GM21529 (cell line): ENCODE measurements around the gene KIF6.

Experiments
- ATAC-seq: cut with Tn5 transposase; IDR thresholded peaks from one replicate; pipeline ENCODE4 v1.9.1; 2021; ENCODE audit not compliant: unreplicated experiment

The KIF6 gene

DNA sequence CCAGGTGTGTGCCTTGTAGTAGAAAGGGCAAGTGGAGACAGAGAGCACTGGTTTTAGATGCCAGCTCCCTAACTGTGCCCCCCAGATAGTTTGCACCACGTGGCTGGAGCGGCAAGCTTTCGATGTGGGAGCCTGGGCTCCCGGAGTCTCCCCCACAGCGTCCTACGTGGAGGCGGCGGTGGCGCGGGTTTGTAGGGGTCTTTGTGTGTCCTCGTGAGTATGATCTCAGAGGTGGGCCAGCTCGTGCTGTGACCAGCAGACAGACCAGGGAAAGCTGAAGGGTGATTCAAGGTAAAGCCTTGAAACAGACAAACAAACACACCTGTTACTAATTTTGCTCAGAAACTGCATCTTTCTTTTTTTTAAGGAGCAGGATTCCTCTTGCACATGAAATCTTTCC is 397.1 kb downstream of the KIF6 start:
- ATAC-seq, result no peak

DNA sequence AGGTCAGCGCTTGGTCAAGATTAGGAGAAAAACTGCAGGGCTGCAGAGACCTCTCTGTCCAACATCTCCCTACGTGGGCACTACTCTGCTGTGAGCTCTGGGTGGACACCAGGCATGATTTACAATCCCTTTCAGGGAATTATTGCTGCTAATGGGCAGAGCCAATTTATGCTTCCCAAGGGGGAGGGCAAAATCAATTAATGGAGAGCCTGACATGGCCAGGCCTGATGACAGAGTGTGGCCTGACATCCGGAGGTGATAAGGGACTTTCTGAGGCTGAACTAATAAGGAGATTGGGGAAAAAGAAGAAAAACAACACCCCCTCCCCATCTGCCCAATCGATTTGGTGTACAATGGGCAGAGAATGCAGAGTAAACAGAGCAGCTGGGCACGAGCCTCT is 397.7 kb downstream of the KIF6 start:
- ATAC-seq, result no peak

- ATAC-seq, result no peak
Observed at GRCh38 chr6:39322306-39322850, 402.8 kb downstream of the KIF6 start, which contains the start of gene KCNK16. TSS of gene KCNK16 (minus strand) at chr6:39322702. CDS start at chr6:39322540, 162 bp downstream.

DNA sequence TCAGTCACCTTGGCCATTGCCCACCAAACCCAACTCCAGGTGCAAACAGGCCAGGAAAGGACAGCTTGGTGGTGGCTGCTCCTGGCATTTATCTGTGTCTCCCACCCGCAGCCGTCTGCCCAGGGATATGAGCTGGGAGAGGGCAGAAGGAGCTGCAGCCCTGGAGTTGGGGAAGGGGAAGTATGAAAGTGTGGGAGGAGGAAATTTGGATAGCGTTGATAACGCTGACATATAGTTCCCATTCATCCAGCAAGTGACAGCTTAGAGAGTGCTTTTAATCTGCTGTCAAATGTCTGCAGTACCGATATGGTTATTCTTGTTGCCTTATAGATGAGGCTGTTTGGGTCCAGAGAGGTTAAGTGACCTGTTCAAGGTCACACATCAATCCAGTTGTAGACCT is 403.4 kb downstream of the KIF6 start:
- no peak for ATAC-seq

GRCh38 chr6:39320363-39320984 is 404.7 kb downstream of the KIF6 start:
- ATAC-seq, result no peak

- no peak for ATAC-seq
Observed at GRCh38 chr6:39319621-39320362, 405.4 kb downstream of the KIF6 start.

DNA sequence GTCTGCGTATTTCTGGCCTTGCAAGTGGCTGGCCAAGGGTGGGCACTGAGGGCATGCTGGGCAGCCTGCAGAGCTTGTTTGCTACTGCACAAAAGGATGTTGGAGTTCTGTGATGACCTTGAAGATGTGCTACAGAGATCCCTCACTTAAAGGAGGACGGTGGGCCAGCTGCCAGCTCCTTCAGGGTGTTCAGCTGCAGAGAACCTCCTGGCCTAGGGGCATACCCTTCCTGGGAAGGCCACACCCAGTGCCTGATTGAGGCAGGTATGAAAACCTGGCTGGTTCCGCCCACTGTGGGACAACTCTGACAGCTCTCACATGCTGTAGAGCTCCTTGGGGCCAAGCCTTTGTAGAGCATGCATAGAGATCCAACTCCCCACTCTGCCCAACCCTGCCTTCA is 408.0 kb downstream of the KIF6 start:
- no peak for ATAC-seq

DNA sequence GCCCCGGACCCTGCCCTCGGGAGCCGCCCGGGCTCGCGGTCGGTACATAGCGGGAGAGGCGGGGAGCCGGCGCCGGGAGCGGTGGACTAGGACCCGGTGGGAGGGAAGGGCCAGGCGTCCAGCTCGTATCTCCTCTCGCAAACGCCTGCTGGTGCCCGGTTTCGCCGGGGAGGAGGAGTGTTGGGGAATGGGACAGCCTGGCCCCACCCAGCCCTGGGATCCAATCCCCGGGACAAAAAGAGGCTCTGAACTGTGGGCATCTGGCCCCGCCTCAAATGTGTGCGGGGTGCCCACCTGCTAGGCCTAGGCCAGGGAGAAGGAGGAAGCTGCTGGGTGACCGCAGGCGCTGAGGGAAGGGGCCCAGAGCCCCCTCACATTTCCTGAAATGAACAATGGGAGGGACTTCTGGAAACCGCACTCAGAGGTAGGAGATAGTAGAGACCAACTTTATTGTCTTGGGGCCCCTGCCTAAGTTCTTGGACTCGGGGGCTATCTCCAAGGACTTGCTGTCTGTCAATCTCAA is 410.9 kb downstream of the KIF6 start, which contains the start of gene KCNK17:
KCNK17 (minus strand) TSS at position 147 of the 523 bp plus-strand sequence; CDS start at position 48, 99 bp downstream.
- ATAC-seq, result no peak

- no peak for ATAC-seq
Observed at GRCh38 chr6:39313526-39314272, 411.5 kb downstream of the KIF6 start.

GRCh38 chr6:39312912-39313525 is 412.2 kb downstream of the KIF6 start:
- no peak for ATAC-seq

GRCh38 chr6:39310542-39310941 is 414.7 kb downstream of the KIF6 start:
- no peak for ATAC-seq

DNA sequence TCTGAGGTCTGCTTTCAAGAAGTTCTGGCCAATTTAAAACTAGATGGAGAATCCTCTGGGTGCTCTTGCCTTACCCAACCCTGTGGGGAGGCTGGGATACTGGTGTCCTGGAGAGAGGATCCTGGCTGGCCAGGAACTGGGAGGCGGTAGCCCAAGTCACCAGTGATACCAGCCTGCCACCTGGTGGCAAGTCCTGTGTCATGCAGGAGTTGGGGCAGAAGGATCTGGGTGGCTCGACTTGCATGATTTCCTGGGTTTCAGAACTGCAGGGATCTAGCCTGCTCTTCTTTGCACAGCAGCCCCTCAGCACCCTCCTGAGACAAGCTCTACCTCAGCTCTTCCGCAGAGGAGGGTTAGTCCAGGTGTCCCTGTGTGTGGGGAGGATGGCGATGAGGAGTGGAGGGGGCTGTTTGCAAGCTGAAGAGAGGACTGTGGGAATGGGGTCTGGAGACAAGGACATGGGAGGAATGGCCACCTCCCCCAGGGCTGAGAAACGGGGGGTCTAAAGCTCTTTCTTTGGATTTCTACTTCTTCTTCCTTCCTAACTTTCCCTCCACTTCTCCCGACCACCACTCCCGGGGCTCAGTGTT is 415.2 kb downstream of the KIF6 start:
- peak; percentile 55 for ATAC-seq

GRCh38 chr6:39307462-39307861 is 417.7 kb downstream of the KIF6 start:
- no peak for ATAC-seq

DNA sequence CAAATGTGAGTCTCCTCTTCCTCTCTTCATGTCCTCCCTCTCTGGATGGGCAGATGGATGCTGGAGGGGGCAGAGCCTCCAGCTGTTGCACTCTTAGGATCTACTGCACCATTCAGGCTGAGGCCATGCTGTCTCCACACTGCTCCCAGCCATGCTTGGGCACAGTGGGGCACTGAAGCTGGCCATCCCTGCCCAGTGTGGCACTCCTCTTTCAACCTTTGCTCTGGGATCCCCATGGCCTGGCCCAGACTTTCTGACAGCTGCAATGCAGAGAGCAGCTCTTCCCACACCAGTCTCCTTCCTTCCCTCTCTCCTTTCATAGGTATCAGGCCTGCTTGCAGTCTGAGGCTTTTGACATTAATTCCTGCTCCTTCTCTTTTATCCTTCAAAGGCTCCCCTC is 420.3 kb downstream of the KIF6 start:
- ATAC-seq, result no peak

DNA sequence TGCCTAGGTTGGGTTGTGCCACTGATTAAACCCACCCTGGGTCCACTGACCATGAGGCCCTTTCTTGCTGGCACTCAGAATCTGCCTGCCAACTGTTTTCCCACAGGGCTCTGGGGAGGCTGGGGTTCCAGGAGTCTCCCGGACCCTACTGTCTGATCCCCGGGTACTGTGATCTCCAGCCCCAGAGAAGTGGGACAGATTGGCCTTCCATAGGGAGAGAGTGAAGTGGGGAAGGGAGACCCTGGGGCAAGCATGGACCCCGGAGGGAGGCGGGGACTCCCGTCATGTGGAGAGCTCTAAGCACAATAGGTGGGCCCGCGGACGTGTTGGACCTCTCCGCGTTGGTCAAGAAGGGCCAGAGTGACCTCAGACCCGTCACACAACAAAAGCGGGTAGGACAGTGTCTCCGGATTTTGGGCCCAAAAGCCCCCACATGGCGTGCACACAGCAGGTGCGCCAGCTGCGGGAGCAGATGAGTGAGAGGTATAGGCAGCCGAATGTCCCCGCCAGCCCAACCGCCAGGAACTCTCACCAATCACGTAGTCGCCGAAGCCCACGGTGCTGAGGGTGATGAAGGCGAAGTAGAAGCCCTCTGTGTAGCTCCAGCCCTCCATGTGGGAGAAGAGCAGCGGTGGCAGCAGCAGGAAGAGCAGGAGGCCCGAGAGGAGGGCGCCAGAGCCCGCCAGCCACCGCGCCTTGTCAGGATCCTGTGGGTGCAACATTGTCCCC is 421.6 kb downstream of the KIF6 start:
- no peak for ATAC-seq

DNA sequence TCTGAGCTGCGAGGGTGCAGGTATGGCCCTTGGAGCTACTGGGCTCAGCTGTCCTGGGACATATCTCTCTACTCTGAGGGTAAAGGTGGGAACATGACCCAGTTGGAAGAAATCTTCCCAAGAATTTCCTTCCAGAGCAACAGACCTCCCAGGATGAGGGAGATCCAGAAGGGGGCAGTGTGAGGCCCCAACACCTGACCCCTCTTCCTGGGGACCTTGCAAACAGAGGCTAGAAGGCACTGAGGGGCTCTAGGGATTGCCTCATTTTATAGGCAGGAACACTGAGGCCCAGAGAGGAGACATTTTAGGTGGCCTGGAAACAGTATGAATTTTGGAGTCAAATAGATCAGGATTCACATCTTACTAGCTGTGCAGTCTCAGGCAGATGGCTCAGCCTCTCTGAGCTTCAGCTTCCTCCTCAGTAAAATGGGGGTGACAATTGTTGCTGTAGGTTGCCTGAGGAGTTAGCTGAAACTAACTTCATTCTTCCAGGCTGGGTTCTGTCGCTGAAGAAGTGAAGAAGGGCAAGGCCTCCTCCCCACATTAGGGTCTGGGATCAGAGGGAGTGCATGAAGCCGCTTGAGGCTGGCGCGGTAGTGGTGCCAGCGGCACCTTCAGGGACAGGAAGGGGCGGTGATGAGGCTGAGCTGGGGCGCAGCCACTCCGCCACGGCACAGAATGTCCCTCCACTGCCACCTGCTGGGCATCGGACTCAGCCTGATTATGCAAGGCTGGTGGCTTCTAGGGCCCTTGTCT is 422.4 kb downstream of the KIF6 start:
- ATAC-seq, result peak; percentile 87

DNA sequence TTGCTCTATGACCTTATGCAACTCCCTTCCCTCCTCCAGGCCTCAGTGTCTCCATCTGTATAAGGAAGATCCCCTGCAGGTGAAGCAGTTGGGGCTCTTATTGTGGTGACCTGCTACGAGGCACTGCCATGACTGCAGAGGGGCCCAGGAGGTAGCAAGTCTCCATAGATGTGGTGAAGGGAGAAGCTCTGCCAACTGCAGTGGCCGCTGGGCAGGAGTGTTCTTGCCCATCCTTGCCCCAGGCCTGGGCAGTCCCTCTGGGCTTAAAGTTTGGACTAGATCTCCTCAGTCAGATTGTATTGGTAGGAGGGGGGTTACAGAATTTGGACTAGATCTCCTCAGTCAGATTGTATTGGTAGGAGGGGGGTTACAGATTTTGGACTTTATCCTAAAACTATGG is 423.2 kb downstream of the KIF6 start:
- ATAC-seq, result no peak

DNA sequence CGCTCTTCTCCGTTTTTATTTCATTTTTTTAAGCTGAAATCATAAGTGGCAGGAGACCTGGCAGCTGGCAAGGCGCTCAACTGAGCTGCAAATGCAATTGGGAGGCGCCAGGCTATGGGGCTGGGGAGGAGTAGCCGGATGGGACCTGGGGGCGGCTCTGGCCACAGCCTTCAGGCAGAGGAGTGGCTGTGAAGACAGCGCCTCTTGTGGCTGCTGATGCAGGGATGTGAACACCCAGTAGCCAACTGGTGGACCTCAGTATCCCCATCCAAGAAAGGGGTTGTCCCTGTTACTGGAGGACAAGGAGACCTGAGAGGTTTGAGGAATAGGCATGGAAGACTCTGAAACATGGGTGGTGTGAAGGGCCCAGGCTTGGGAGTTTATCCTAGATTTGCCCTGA is 423.6 kb downstream of the KIF6 start:
- ATAC-seq, result no peak

DNA sequence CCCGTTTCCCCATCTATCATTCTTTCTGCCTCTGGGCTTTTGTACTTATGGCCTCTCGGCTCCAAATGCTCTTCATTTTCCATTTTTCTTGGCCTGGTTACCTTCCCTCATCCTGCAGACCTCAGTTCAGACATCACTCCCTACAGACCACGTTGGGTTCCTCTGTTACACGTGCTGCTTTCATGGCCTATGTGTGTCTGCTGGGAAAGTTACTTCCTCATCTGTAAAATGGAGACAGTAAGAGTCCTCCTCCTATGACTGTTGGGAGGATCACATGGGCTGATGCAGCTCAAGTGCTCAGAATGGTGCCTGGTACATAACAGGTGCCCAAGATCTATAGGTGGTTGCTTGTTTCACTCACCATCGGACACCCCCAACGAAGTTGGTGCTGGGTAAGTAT is 424.5 kb downstream of the KIF6 start:
- ATAC-seq, result no peak
